HEK293T (cell line): ENCODE data around the gene E2F3.

Experiments
- BHLHE40 ChIP-seq: fragments of 450-650 bp; IDR thresholded peaks from 2 replicates; pipeline ENCODE4 v1.6.1; 2016; ENCODE audit warnings: mild to moderate bottlenecking, moderate library complexity, borderline replicate concordance
- ELF4 ChIP-seq: fragments of 450-650 bp; IDR thresholded peaks from 2 replicates; pipeline ENCODE4 v1.6.1; 2017; ENCODE audit warnings: antibody characterized with exemption
- FOXA1 ChIP-seq: fragments of 450-650 bp; IDR thresholded peaks from 2 replicates; pipeline ENCODE4 v1.6.1; 2016; ENCODE audit warnings: mild to moderate bottlenecking
- FOXK2 ChIP-seq: fragments of 450-650 bp; IDR thresholded peaks from 2 replicates; pipeline ENCODE4 v1.6.1; 2016; ENCODE audit warnings: mild to moderate bottlenecking
- FOXM1 ChIP-seq: fragments of 450-650 bp; IDR thresholded peaks from 2 replicates; pipeline ENCODE4 v1.6.1; 2017; ENCODE audit warnings: mild to moderate bottlenecking, borderline replicate concordance
- HDGF ChIP-seq: fragments of 450-650 bp; IDR thresholded peaks from 2 replicates; pipeline ENCODE4 v1.6.1; 2017; ENCODE audit warnings: antibody characterized with exemption, borderline replicate concordance
- L3MBTL2 ChIP-seq: fragments of 450-650 bp; conservative IDR thresholded peaks from 2 replicates; pipeline ENCODE4 v1.6.1; 2016; ENCODE audit warnings: mild to moderate bottlenecking
- SP1 ChIP-seq: fragments of 450-650 bp; IDR thresholded peaks from 2 replicates; pipeline ENCODE4 v1.6.1; 2017
- SUZ12 ChIP-seq: fragments of 450-650 bp; IDR thresholded peaks from 2 replicates; pipeline ENCODE4 v1.6.1; 2016; ENCODE audit warnings: mild to moderate bottlenecking
- TARDBP ChIP-seq: fragments of 450-650 bp; IDR thresholded peaks from 2 replicates; pipeline ENCODE4 v1.6.1; 2016
- ZNF384 ChIP-seq: fragments of 450-650 bp; IDR thresholded peaks from 2 replicates; pipeline ENCODE4 v1.6.1; 2016

DNA sequence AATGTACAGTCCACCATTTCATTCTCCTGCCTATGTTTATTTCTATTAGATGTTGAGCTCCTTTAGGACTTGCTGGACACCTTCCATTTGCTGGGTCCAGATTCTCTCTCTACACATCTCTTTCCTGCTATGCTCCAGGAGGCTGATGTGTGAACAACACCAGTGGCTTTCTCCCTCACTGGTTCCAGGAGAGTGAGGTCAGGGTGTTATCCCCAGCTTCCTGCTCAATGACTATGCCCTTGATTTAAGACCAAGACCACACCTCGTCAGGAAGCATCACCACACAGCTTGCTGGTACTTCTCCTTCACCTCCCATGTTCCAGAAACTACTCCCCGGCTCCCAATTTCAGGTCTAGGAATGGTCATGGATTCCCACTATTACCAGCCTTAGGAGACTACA, 31.3 kb upstream of the E2F3 start:
- TF ChIP-seq SP1 (no peak), FOXA1 (no peak), BHLHE40 (no peak), FOXK2 (no peak), FOXM1 (no peak), L3MBTL2 (no peak), ELF4 (no peak), ZNF384 (no peak), TARDBP (no peak), SUZ12 (no peak), HDGF (no peak)
